Spleen (tissue), 7 donors: Measurements from ENCODE around the gene RNF187.

Experiments
- POLR2A ChIP-seq, 3 donors: fragments of 450-650 bp; IDR thresholded peaks; one replicate each; pipeline ENCODE4 v1.5.1; 2017; ENCODE audit warnings: antibody characterized with exemption in 3 of 3, mild to moderate bottlenecking in 1 of 3
- POLR2AphosphoS5 ChIP-seq, 3 donors: sonication (generic); formaldehyde crosslinking; IDR thresholded peaks; one replicate each; pipeline ENCODE4 v1.5.1; 2017; ENCODE audit warnings: antibody characterized with exemption in 3 of 3
- TF ChIP-seq, protein P1 (sequence below), 11 experiments: fragments of 200-600 bp in 7 of 11; fragments of 450-650 bp in 4 of 11; sonication (generic) in 4 of 11; IDR thresholded peaks in 8 of 11; conservative IDR thresholded peaks in 3 of 11; 1 replicate in 7 of 11; 2 replicates in 4 of 11; pipeline versions ENCODE4 v1.4.0 to v1.8.0; 2016 to 2021; ENCODE audit warnings: antibody characterized with exemption in 11 of 11, inconsistent platforms in 4 of 11, mild to moderate bottlenecking in 1 of 11
- donor health status: DM: no; HTN: no; CAD: no; lungs with moderate emphysema.
- donor health status: DM: no; HTN: no; CAD: no.
- donor health status: DM: no; HTN: no; CAD: no.

DNA sequence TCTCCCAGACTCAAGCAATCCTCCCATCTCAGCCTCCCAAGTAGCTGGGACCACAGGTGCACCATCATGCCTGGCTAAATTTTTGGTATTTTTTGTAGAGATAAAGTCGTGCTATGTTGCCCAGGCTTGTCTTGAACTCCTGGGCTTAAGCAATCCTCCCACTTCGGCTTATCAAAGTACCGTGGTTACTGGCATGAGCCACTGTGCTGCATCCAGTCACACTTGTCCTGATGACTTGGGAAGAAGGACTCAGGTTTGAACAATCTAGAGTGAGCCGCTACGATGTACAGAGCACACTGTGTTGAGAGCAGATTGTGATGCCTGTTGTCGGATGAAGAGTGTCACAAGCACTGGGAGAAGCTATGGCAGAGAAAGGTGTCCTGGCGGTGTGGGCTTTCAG lies 27.2 kb downstream of the RNF187 start:
- TF ChIP-seq, protein P1, sequence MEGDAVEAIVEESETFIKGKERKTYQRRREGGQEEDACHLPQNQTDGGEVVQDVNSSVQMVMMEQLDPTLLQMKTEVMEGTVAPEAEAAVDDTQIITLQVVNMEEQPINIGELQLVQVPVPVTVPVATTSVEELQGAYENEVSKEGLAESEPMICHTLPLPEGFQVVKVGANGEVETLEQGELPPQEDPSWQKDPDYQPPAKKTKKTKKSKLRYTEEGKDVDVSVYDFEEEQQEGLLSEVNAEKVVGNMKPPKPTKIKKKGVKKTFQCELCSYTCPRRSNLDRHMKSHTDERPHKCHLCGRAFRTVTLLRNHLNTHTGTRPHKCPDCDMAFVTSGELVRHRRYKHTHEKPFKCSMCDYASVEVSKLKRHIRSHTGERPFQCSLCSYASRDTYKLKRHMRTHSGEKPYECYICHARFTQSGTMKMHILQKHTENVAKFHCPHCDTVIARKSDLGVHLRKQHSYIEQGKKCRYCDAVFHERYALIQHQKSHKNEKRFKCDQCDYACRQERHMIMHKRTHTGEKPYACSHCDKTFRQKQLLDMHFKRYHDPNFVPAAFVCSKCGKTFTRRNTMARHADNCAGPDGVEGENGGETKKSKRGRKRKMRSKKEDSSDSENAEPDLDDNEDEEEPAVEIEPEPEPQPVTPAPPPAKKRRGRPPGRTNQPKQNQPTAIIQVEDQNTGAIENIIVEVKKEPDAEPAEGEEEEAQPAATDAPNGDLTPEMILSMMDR (IDR thresholded peaks at IDR 0.05 in 8 of 11, conservative IDR thresholded peaks at IDR 0.05 in 3 of 11): no peak
- TF ChIP-seq POLR2AphosphoS5 (IDR thresholded peaks at IDR 0.05) (no peak), POLR2A (IDR thresholded peaks at IDR 0.05) (no peak)
